Tibial nerve (tissue), 4 donors: ENCODE measurements around the gene KCNG4. TPM values are rescaled to one million over a fixed set of nuclear protein-coding genes. Genes with fewer than 3 reads are reported as not detected.

Experiments
- DNase-seq, 2 donors: peaks; one replicate each; pipeline ENCODE4 v3.0.0-alpha.2; 2019; ENCODE audit warnings: low spot score in 2 of 2
- H3K27ac ChIP-seq, 4 donors: fragments of 200-600 bp; sonication (generic) in 3 of 4; one replicate each; pipeline ENCODE4 v1.5.1; 2017 to 2019; ENCODE audit warnings: mild to moderate bottlenecking in 1 of 4
- H3K27me3 ChIP-seq, 2 donors: fragments of 200-600 bp; sonication (generic) in 1 of 2; one replicate each; pipeline versions ENCODE4 v1.5.1 to v1.6.0; 2017 to 2019
- H3K36me3 ChIP-seq, 3 donors: fragments of 200-600 bp; sonication (generic); one replicate each; pipeline ENCODE4 v1.5.1; 2018 to 2019
- H3K4me1 ChIP-seq, 4 donors: fragments of 200-600 bp; sonication (generic) in 3 of 4; one replicate each; pipeline ENCODE4 v1.5.1; 2017 to 2019
- H3K4me3 ChIP-seq, 4 donors: fragments of 200-600 bp; sonication (generic) in 3 of 4; one replicate each; pipeline ENCODE4 v1.5.1; 2017 to 2019; ENCODE audit warnings: mild to moderate bottlenecking in 1 of 4, moderate library complexity in 1 of 4
- H3K9me3 ChIP-seq, 4 donors: fragments of 200-600 bp; sonication (generic) in 3 of 4; one replicate each; pipeline ENCODE4 v1.5.1; 2017 to 2019
- CTCF ChIP-seq, 5 experiments: fragments of 200-600 bp in 3 of 5; fragments of 450-650 bp in 2 of 5; sonication (generic) in 3 of 5; IDR thresholded peaks; one replicate each; pipeline ENCODE4 v1.5.1; 2016 to 2019; ENCODE audit warnings: antibody characterized with exemption in 5 of 5, mild to moderate bottlenecking in 3 of 5, moderate library complexity in 2 of 5
- EP300 ChIP-seq, 2 donors: sonication (generic); formaldehyde crosslinking; IDR thresholded peaks; one replicate each; pipeline ENCODE4 v1.6.1; 2017; ENCODE audit warnings: antibody characterized with exemption in 2 of 2, mild to moderate bottlenecking in 1 of 2
- POLR2A ChIP-seq, 2 donors: fragments of 450-650 bp; IDR thresholded peaks; one replicate each; pipeline ENCODE4 v1.6.1; 2017; ENCODE audit warnings: antibody characterized with exemption in 2 of 2, mild to moderate bottlenecking in 2 of 2, moderate library complexity in 2 of 2
- WGBS, 2 donors: methylation state at CpG; one replicate each; pipeline ENCODE4 v1.1.5; 2018; 5-methylcytosine and 5-hydroxymethylcytosine counted together
- total RNA-seq, 4 donors: library from RNA; depleted of rRNA; stranded (reverse); fragments of >200 nt; gene quantifications; one replicate each; pipeline ENCODE4 v1.1.0, GENCODE V29; 2016

KCNG4 gene
- total RNA-seq, 4 donors from 2014 or later, result 0.30 TPM; not detected in 3

DNA sequence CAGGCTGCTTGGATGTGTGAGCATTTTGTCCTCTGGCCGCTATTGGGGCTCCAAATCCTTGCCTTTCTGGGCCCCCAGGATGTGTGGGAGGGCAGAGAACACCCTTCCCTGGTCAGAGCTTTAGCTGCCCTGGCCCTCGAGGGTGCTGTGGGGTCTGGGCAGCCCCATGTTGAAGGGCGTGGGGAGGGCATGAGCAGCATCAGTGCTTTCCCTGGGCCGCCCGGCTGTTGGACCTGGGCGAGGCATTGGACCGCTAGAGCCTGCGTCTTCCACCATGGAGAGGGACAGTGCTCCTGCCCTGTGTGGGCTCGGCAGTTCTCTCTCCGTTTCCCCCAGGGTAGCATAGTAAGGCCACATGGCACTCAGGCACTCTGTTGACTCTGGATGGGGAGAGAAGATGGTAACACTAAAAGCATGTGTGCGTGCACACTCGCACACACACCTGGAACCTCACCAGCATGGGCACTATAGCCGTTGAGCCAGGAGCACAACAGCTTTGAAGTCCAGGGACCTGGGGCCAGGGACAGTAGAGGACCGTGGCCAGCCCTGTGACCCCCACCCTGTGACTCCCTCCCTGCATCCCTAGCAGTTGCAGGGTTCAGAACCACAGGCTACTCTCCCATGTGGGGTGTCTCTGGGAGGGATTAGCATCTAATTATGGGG is 42.2 kb downstream of the KCNG4 start:
- Histone ChIP-seq H3K4me1 (peaks cover 0 to 11% (median 0%) of the 10 kb centered on the region in 4 donors), H3K9me3 (no peaks in the 10 kb centered on the region), H3K36me3 (no peaks in the 10 kb centered on the region), H3K4me3 (no peak overlapping the region), H3K27me3 (peaks cover 0 to 10% of the 10 kb centered on the region in 2 donors), H3K27ac (no peak overlapping the region)
- DNase-seq, result no peak
- WGBS, 2 donors, result 82 to 94% methylated on average over 8 to 14 of the region's 14 CpGs
- no peak for TF ChIP-seq EP300 (IDR thresholded peaks at IDR 0.05)
- no peak for TF ChIP-seq POLR2A (IDR thresholded peaks at IDR 0.05)
- TF ChIP-seq CTCF (IDR thresholded peaks at IDR 0.05), result no peak

DNA sequence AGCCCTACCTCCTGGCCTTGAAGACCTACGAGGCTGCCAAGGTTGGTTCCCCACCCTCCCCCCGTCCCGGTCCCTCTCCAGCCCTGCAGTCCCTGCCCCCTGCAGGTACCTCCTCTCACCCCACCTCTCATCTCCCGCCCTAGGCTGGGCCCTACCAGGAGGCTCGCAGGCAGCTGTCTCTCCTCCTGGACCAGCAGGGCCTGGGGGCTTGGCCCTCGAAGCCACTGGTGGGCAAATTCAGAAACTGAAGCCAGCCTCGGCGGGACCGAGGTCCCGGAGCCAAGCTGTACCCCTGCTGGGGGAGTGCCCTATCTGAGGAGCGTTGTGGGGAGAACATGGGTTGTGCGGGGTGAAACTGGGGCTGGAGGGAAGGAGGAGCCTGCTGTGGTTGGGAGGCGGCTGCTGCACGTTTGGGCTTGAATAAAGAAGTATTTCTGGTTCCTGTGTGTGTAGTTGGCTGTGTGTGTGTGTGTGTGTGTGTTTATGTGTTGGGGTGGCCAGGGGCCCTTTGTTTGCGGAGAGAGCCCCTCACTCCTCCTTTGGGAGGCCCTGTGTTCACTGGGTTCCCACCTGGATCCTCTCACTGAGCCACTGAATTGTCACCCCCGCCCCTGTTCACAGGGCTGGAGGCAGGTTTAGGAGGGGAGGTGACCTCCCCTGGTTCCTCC is 43.0 kb downstream of the KCNG4 start:
- TF ChIP-seq CTCF (IDR thresholded peaks at IDR 0.05) (no peak), POLR2A (IDR thresholded peaks at IDR 0.05) (no peak), EP300 (IDR thresholded peaks at IDR 0.05) (no peak)
- WGBS, 2 donors, result 77 to 78% methylated on average over 15 to 16 of the region's 16 CpGs
- Histone ChIP-seq H3K4me1 (peaks cover 0 to 11% (median 0%) of the 10 kb centered on the region in 4 donors), H3K9me3 (no peaks in the 10 kb centered on the region), H3K27ac (no peak overlapping the region), H3K4me3 (no peak overlapping the region), H3K27me3 (peaks cover 0 to 10% of the 10 kb centered on the region in 2 donors), H3K36me3 (no peaks in the 10 kb centered on the region)
- DNase-seq, result no peak

DNA sequence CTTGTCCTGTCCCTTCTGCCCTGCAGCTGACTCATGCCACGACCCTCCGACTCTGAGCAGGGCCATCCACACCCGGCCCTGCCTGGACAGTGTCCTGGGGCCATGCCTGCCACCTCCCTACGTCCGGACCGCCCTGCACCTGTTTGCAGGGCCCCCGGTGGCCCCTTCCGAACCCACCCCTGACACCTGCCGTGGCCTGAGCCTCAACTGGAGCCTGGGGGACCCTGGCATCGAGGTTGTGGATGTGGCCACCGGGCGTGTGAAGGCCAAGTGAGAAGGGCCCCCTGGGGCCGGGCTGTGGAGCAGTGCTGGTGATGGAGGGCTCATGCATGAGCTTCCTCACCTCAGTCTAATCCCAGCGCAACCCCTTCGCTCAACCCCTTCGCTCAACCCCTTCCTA is 43.7 kb downstream of the KCNG4 start:
- Histone ChIP-seq H3K4me1 (peaks cover 0 to 11% (median 0%) of the 10 kb centered on the region in 4 donors), H3K9me3 (no peaks in the 10 kb centered on the region), H3K4me3 (no peak overlapping the region), H3K27me3 (peaks cover 0 to 10% of the 10 kb centered on the region in 2 donors), H3K27ac (no peak overlapping the region), H3K36me3 (no peaks in the 10 kb centered on the region)
- TF ChIP-seq CTCF (IDR thresholded peaks at IDR 0.05), result no peak
- TF ChIP-seq EP300 (IDR thresholded peaks at IDR 0.05), result no peak
- 89 to 97% methylated on average over 6 of the region's 16 CpGs for WGBS, 2 donors
- no peak for DNase-seq

DNA sequence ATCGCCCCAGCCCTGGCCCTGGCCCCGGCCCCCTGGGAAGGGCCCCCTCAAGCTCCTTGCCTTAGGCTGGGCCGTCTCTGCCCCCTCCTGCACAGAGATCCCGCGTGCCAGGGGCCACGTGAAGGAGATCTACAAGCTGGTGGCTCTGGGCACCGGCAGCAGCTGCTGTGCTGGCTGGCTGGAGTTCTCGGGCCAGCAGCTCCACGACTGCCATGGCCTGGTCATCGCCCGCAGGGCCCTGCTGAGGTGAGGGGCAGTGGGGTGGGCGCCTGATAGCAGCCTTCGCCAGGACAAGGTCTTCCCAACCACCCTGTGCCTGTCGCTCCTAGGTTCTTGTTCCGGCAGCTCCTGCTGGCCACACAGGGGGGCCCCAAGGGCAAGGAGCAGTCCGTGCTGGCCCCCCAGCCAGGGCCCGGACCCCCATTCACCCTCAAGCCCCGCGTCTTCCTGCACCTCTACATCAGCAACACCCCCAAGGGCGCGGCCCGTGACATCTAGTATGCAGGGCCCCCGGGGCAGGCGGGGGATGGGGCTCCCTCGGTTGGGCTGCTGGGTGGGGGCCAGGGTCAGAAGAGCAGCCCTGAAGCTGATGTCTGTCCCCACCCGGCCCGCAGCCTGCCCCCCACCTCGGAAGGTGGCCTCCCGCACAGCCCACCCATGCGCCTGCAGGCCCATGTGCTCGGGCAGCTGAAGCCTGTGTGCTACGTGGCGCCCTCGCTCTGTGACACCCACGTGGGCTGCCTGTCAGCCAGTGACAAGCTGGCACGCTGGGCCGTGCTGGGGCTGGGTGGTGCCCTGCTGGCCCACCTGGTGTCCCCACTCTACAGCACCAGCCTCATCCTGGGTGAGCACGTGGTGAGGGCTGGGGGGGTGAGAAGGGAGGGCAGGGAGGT is 44.4 kb downstream of the KCNG4 start:
- no peaks in the 10 kb centered on the region for H3K36me3 ChIP-seq
- peaks cover 0 to 11% (median 0%) of the 10 kb centered on the region in 4 donors for H3K4me1 ChIP-seq
- DNase-seq, result no peak
- no peaks in the 10 kb centered on the region for H3K9me3 ChIP-seq
- 17 to 83% methylated on average over 1 to 29 of the region's 38 CpGs for WGBS, 2 donors
- peaks cover 0 to 10% of the 10 kb centered on the region in 2 donors for H3K27me3 ChIP-seq
- H3K27ac ChIP-seq, result no peak overlapping the region
- no peak overlapping the region for H3K4me3 ChIP-seq
- no peak for TF ChIP-seq CTCF (IDR thresholded peaks at IDR 0.05)
- no peak for TF ChIP-seq EP300 (IDR thresholded peaks at IDR 0.05)
- no peak for TF ChIP-seq POLR2A (IDR thresholded peaks at IDR 0.05)
